Measurements from ENCODE around the gene DLGAP1.

The DLGAP1 gene

GRCh38 chr18:3520230-3521085, 934.6 kb downstream of the DLGAP1 start:
- Histone ChIP-seq H3K4me1 (ENCODE audit: control insufficient read depth in 1 of 2, insufficient read depth in 2 of 2, low read length in 2 of 2) (no peaks in the 10 kb centered on the region), H3K36me3 (ENCODE audit: control insufficient read depth in 1 of 2, insufficient read depth in 2 of 2, low read length in 2 of 2) (no peaks in the 10 kb centered on the region), H3K4me3 (ENCODE audit: low read depth in 1 of 2, low read length in 2 of 2) (no peak overlapping the region), H3K9me3 (ENCODE audit: control insufficient read depth in 1 of 2, low read length in 2 of 2) (no peaks in the 10 kb centered on the region), H3K27ac (ENCODE audit: low read length) (no peak overlapping the region), H3K27me3 (ENCODE audit: low read depth, low read length) (no peaks in the 10 kb centered on the region)

DNA sequence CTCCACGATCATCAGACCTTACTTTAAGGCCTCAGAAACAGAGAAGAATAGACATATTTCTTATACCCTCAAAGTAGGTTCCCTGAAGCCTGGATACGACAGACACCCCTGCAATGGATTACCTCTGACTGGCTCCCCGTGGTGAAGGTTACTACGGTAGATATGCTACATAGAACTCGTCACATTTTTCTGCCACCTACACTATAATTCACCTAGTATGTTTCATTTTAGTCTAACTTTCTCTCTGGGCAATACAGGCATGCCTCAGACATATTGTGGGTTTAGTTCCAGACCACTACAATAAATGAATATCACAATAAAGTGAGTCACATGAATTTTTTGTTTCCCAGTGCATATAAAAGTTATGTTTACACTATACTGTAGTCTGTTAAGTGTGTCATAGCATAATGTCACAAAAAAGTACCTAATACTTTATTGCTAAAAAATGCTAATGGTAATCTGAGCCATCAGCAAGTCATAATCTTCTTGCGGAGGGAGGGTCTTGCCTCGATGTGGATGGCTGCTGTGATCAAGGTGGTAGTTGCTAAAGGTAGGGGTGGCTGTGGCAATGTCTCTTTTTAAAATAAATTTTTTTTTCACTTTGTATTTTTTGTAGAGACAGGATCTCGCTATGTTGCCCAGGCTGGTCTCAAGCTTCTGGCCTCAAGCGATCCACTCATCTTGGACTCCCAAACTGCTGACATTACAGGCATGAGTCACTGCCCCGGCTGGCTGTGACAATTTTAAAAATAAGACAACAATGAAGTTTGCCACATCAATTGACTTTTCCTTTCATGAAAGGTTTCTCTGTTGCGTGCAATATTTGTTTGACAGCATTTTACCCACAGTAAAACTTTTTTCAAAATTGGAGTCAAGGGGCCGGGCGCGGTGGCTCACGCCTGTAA, 940.5 kb downstream of the DLGAP1 start:
- Histone ChIP-seq H3K4me1 (ENCODE audit: control insufficient read depth in 1 of 2, insufficient read depth in 2 of 2, low read length in 2 of 2) (no peaks in the 10 kb centered on the region), H3K27ac (ENCODE audit: low read length) (no peak overlapping the region), H3K9me3 (ENCODE audit: control insufficient read depth in 1 of 2, low read length in 2 of 2) (no peaks in the 10 kb centered on the region), H3K36me3 (ENCODE audit: control insufficient read depth in 1 of 2, insufficient read depth in 2 of 2, low read length in 2 of 2) (no peaks in the 10 kb centered on the region), H3K27me3 (ENCODE audit: low read depth, low read length) (no peaks in the 10 kb centered on the region), H3K4me3 (ENCODE audit: low read depth in 1 of 2, low read length in 2 of 2) (no peak overlapping the region)

- Histone ChIP-seq H3K4me1 (ENCODE audit: control insufficient read depth in 1 of 2, insufficient read depth in 2 of 2, low read length in 2 of 2) (no peaks in the 10 kb centered on the region), H3K27me3 (ENCODE audit: low read depth, low read length) (no peaks in the 10 kb centered on the region), H3K36me3 (ENCODE audit: control insufficient read depth in 1 of 2, insufficient read depth in 2 of 2, low read length in 2 of 2) (no peaks in the 10 kb centered on the region), H3K27ac (ENCODE audit: low read length) (no peak overlapping the region), H3K4me3 (ENCODE audit: low read depth in 1 of 2, low read length in 2 of 2) (no peak overlapping the region), H3K9me3 (ENCODE audit: control insufficient read depth in 1 of 2, low read length in 2 of 2) (no peaks in the 10 kb centered on the region)
Measured at GRCh38 chr18:3513481-3513880, 941.6 kb downstream of the DLGAP1 start.

- Histone ChIP-seq H3K4me1 (ENCODE audit: control insufficient read depth in 1 of 2, insufficient read depth in 2 of 2, low read length in 2 of 2) (no peaks in the 10 kb centered on the region), H3K27ac (ENCODE audit: low read length) (no peak overlapping the region), H3K27me3 (ENCODE audit: low read depth, low read length) (no peaks in the 10 kb centered on the region), H3K9me3 (ENCODE audit: control insufficient read depth in 1 of 2, low read length in 2 of 2) (no peaks in the 10 kb centered on the region), H3K4me3 (ENCODE audit: low read depth in 1 of 2, low read length in 2 of 2) (no peak overlapping the region), H3K36me3 (ENCODE audit: control insufficient read depth in 1 of 2, insufficient read depth in 2 of 2, low read length in 2 of 2) (no peaks in the 10 kb centered on the region)
Measured at GRCh38 chr18:3511980-3512379, 943.1 kb downstream of the DLGAP1 start.

DNA sequence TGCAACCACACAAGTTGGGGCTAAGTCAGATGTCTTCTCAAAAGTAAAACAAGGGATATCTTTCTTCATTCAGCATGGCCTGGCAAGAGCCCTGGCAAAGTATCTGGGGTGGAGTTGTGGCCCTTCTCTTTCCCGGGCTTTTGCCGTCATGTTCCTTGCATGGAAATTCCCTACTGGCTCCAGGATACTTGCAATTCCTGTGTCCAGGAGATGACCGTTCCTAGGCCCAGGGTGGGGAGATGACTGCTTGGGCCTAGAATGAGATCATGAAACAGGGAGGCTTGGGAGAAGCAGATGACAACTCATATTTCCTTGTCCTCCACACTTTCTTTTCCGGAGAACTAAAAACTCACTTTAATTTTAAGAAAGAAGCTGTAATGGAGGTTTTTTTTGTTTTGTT, 944.2 kb downstream of the DLGAP1 start:
- Histone ChIP-seq H3K4me1 (ENCODE audit: control insufficient read depth in 1 of 2, insufficient read depth in 2 of 2, low read length in 2 of 2) (no peaks in the 10 kb centered on the region), H3K27me3 (ENCODE audit: low read depth, low read length) (no peaks in the 10 kb centered on the region), H3K4me3 (ENCODE audit: low read depth in 1 of 2, low read length in 2 of 2) (no peak overlapping the region), H3K36me3 (ENCODE audit: control insufficient read depth in 1 of 2, insufficient read depth in 2 of 2, low read length in 2 of 2) (no peaks in the 10 kb centered on the region), H3K9me3 (ENCODE audit: control insufficient read depth in 1 of 2, low read length in 2 of 2) (no peaks in the 10 kb centered on the region), H3K27ac (ENCODE audit: low read length) (no peak overlapping the region)

- no peak overlapping the region for H3K4me3 ChIP-seq (ENCODE audit: low read depth in 1 of 2, low read length in 2 of 2)
- H3K36me3 ChIP-seq (ENCODE audit: control insufficient read depth in 1 of 2, insufficient read depth in 2 of 2, low read length in 2 of 2): no peaks in the 10 kb centered on the region
- H3K4me1 ChIP-seq (ENCODE audit: control insufficient read depth in 1 of 2, insufficient read depth in 2 of 2, low read length in 2 of 2): no peaks in the 10 kb centered on the region
- no peak overlapping the region for H3K27ac ChIP-seq (ENCODE audit: low read length)
- H3K9me3 ChIP-seq (ENCODE audit: control insufficient read depth in 1 of 2, low read length in 2 of 2): no peaks in the 10 kb centered on the region
- H3K27me3 ChIP-seq (ENCODE audit: low read depth, low read length): no peaks in the 10 kb centered on the region
Measured at GRCh38 chr18:3510024-3510423, 945.1 kb downstream of the DLGAP1 start.

GRCh38 chr18:3508576-3509549, 946.2 kb downstream of the DLGAP1 start:
- Histone ChIP-seq H3K36me3 (ENCODE audit: control insufficient read depth in 1 of 2, insufficient read depth in 2 of 2, low read length in 2 of 2) (no peaks in the 10 kb centered on the region), H3K4me3 (ENCODE audit: low read depth in 1 of 2, low read length in 2 of 2) (no peak overlapping the region), H3K4me1 (ENCODE audit: control insufficient read depth in 1 of 2, insufficient read depth in 2 of 2, low read length in 2 of 2) (no peaks in the 10 kb centered on the region), H3K27ac (ENCODE audit: low read length) (no peak overlapping the region), H3K9me3 (ENCODE audit: control insufficient read depth in 1 of 2, low read length in 2 of 2) (no peaks in the 10 kb centered on the region), H3K27me3 (ENCODE audit: low read depth, low read length) (no peaks in the 10 kb centered on the region)

DNA sequence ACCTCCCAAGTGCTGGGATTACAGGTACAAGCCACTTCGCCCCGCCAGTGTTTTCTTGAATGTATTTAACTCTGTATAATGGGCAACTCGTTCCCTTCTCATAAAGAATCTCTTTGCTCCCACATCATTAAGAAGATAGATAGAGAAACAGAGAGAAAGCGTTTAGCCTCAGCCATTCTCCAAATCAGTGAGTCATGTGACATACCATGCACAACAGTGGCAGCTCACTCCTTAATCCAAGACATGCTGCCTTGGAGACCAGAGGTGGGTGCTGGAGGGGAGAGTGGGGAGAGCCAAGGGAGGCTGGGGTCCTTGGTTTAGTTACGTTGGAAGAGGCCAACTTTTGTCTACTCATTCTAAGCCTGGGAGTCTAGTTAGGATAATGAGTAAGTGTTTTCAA, 950.5 kb downstream of the DLGAP1 start:
- H3K9me3 ChIP-seq (ENCODE audit: control insufficient read depth in 1 of 2, low read length in 2 of 2): no peaks in the 10 kb centered on the region
- H3K27ac ChIP-seq (ENCODE audit: low read length): no peak overlapping the region
- H3K4me3 ChIP-seq (ENCODE audit: low read depth in 1 of 2, low read length in 2 of 2): no peak overlapping the region
- peaks cover 0 to 1% of the 10 kb centered on the region in 2 donors for H3K4me1 ChIP-seq (ENCODE audit: control insufficient read depth in 1 of 2, insufficient read depth in 2 of 2, low read length in 2 of 2)
- H3K27me3 ChIP-seq (ENCODE audit: low read depth, low read length): peaks cover 3% of the 10 kb centered on the region
- no peaks in the 10 kb centered on the region for H3K36me3 ChIP-seq (ENCODE audit: control insufficient read depth in 1 of 2, insufficient read depth in 2 of 2, low read length in 2 of 2)

DNA sequence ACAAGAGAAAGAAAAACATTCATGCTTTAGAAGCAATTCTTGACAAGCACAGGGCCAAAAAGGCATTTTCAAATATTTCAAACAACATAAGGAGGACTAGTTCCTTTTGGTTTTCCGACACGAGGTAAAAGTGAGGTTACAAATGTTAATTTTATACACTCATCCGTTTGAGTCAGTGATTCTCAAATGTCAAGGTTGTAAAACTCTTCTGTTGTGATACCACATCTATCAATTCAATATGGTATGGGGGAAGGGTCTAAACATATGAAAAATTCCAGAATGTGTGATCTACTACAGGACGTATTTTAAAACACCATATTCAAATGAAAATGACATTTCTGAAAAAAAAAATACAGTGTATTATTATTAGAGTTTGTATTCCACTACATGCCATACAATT, 952.5 kb downstream of the DLGAP1 start:
- Histone ChIP-seq H3K27ac (ENCODE audit: low read length) (no peak overlapping the region), H3K4me1 (ENCODE audit: control insufficient read depth in 1 of 2, insufficient read depth in 2 of 2, low read length in 2 of 2) (peaks cover 0 to 4% of the 10 kb centered on the region in 2 donors), H3K4me3 (ENCODE audit: low read depth in 1 of 2, low read length in 2 of 2) (no peak overlapping the region), H3K27me3 (ENCODE audit: low read depth, low read length) (peaks cover 12% of the 10 kb centered on the region), H3K9me3 (ENCODE audit: control insufficient read depth in 1 of 2, low read length in 2 of 2) (no peaks in the 10 kb centered on the region), H3K36me3 (ENCODE audit: control insufficient read depth in 1 of 2, insufficient read depth in 2 of 2, low read length in 2 of 2) (no peaks in the 10 kb centered on the region)

DNA sequence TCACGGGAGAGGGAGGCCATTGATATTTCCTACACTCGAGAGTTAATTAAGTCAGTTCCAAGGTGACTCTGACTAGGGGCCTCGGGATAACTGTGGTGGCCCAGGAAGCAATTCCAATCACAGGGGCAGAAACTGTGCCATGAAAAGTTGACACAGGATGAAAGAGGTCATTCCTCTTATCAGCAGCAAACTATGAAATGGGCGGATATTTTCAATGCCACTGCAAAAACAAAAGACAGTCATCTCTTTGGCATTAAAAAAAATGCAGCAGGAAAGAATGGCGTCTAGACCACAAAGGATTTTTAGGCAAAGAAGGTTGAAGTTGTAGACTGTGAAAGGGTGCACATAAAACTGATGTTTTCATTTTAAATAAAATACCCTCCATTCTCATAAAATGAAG, 955.1 kb downstream of the DLGAP1 start:
- Histone ChIP-seq H3K27me3 (ENCODE audit: low read depth, low read length) (peaks cover 12% of the 10 kb centered on the region), H3K9me3 (ENCODE audit: control insufficient read depth in 1 of 2, low read length in 2 of 2) (no peaks in the 10 kb centered on the region), H3K4me3 (ENCODE audit: low read depth in 1 of 2, low read length in 2 of 2) (no peak overlapping the region), H3K27ac (ENCODE audit: low read length) (no peak overlapping the region), H3K36me3 (ENCODE audit: control insufficient read depth in 1 of 2, insufficient read depth in 2 of 2, low read length in 2 of 2) (no peaks in the 10 kb centered on the region), H3K4me1 (ENCODE audit: control insufficient read depth in 1 of 2, insufficient read depth in 2 of 2, low read length in 2 of 2) (peaks cover 0 to 4% of the 10 kb centered on the region in 2 donors)

Data from muscle layer of duodenum (tissue), 2 donors.